GM12891 (cell line): Measurements from ENCODE around the gene ABCC1.

Experiments
- POLR2A ChIP-seq: IDR thresholded peaks from 2 replicates; pipeline ENCODE4 v1.6.1; 2011; ENCODE audit warnings: low read depth, low read length, control low read depth
- POU2F2 ChIP-seq: IDR thresholded peaks from 2 replicates; pipeline ENCODE4 v1.6.1; 2011; ENCODE audit warnings: low read depth, mild to moderate bottlenecking, control low read depth, low read length, moderate library complexity
- TAF1 ChIP-seq: IDR thresholded peaks from 2 replicates; pipeline ENCODE4 v1.6.1; 2011; ENCODE audit warnings: low read depth, low read length, control low read depth

DNA sequence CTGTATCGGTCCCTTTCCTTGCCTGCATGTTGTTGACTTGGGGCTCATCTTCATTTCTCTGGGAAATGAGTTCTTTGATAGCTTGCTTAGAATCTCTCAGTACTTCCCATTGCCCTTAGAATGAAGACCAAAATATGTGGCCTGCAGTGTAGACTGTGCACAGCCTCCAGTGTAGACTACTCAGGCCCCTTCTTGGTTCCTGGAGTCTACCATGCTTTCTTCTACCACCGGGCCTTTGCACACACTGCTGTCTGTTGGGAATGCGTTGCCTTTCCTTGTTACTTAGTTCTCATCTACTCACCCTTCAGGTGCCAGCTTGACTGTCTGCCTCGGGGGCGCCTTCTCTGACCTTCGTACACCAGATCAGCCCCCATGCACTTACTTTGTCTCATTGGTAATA lies 82.0 kb downstream of the ABCC1 start:
- no peak for TF ChIP-seq TAF1
- no peak for TF ChIP-seq POLR2A
- no peak for TF ChIP-seq POU2F2
